Left hindlimb (tissue), 1 donor: ENCODE data around the gene RER1.

Experiments
- DNase-seq: peaks from one replicate; pipeline ENCODE4 v3.0.0-alpha.2; 2018

Gene RER1

DNA sequence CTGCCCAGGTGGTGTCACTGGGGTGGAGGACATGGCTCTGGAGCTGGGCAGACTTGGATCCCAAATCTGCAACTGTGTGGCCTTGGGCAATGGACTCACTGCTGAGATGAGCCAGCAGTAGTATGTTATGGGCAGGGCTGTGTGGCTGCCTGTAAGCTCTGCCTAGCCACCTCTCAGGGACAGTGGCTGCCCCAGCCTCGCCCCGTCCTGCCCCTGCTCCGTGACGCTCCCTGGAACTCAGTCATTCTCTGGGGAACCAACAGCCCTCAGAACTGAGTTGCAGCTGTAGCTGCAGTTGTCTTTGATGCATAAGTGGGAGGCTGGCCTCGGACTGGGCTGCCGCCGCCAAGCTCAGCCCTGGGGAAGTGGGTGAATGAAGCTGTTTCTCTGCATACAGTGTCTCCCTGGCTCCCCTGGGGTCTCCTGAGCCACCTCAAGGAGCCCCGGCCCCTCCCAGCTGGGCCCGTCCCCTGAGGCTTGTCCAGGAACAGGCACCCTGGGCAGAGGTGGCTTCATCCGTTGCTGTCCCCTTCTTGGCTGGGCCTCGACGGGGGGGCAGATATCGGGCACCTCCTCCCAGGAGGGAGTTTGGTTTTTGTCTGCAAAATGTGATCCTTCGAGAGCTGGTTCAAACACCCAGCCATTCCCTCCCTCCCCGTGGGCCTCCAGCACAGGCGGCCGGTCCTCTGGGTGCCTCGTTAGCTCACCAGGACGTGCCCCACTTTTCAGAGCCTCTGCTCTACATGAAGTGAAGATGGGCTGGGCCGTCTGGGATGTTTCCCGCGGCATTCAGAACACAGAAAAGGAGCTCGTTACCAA, 58.2 kb downstream of the RER1 start:
- DNase-seq: no peak

GRCh38 chr1:2451741-2452140, 60.1 kb downstream of the RER1 start:
- DNase-seq: no peak

- no peak for DNase-seq
These were observed 60.7 kb downstream of the RER1 start for GRCh38 chr1:2452201-2452931.

GRCh38 chr1:2452932-2453315, 61.3 kb downstream of the RER1 start:
- no peak for DNase-seq

GRCh38 chr1:2454227-2454626, 62.6 kb downstream of the RER1 start:
- DNase-seq: no peak
